IPS-15b (cell line): Measurements from ENCODE around the gene DUS2.

Source experiments
- H3K27me3 ChIP-seq: one replicate; pipeline ENCODE4 v1.6.1; 2013; ENCODE audit warnings: low read length; ENCODE audit not compliant: control insufficient read depth, insufficient read depth
- H3K36me3 ChIP-seq: one replicate; pipeline ENCODE4 v1.6.1; 2013; ENCODE audit warnings: low read length; ENCODE audit not compliant: control insufficient read depth, insufficient read depth
- H3K4me1 ChIP-seq: one replicate; pipeline ENCODE4 v1.6.1; 2013; ENCODE audit warnings: mild to moderate bottlenecking, low read length; ENCODE audit not compliant: control insufficient read depth, insufficient read depth
- H3K4me3 ChIP-seq: one replicate; pipeline ENCODE4 v1.5.1; 2013; ENCODE audit warnings: low read depth, low read length
- H3K9ac ChIP-seq: one replicate; pipeline ENCODE4 v1.6.1; 2013; ENCODE audit warnings: low read depth, mild to moderate bottlenecking, low read length
- H3K9me3 ChIP-seq: one replicate; pipeline ENCODE4 v1.6.1; 2013; ENCODE audit warnings: mild to moderate bottlenecking, low read length; ENCODE audit not compliant: control insufficient read depth, insufficient read depth

The DUS2 gene

DNA sequence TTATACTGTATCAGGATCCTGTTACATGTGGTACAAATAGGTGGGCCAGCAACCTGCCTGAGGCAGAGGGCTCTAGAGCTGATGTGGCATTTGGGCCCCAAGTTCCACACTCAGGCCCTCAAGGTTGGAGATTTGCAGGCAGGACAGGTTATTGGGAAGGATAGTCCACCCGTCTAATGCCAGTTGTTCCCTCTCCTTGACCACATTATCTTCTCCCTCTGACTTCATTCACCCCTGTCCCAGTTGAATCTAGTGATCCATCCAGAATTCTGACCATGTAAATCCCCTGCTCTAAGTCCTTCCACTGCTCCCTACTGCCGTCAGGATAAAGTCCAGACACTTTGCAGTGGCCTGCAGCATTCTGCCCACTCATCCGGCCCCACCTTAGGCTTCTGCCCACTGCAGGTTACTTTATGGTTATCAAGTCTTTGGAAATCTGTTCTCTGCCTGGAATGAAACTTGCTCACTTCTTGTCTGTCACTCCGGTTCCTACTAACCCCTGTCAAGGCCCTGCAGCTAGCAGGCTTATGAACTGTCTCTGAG is 60.2 kb downstream of the DUS2 start:
- no peak overlapping the region for H3K9ac ChIP-seq
- H3K4me3 ChIP-seq = peak overlapping the region; percentile 92
- H3K4me1 ChIP-seq = peaks cover 6% of the 10 kb centered on the region
- no peaks in the 10 kb centered on the region for H3K27me3 ChIP-seq
- no peaks in the 10 kb centered on the region for H3K9me3 ChIP-seq
- H3K36me3 ChIP-seq = peaks cover 4% of the 10 kb centered on the region

DNA sequence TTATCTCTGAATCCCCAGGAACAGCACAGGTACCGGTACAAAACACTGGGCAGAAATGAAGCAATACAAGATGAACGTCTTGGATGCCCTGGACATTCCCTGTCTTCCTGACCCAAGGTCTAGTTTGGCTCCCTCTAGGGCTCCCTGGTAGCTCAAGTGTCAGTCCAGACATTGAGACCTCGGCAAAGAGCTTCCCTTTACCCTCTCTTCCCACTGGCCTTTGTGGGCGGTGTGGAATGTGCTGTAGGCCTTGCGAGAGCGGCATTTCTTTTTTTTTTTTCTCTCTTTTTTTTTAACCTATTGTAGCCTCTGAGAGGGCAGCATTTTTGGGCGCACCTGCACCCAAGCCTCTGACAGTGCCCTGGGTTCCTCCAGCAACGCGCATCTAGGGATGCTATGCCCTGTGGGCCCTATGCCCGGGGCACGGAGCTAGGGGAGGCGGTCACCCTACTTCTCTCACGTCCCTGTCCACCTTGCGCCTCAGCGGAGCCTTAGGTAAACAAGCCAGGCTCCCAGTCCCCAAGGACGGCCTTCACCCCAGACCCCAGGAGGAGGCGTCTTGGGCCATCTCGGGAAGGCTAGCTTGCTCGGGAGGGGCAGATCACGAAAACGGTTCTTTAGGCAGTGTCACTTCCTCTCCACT is 60.9 kb downstream of the DUS2 start:
- H3K36me3 ChIP-seq = peaks cover 4% of the 10 kb centered on the region
- no peaks in the 10 kb centered on the region for H3K27me3 ChIP-seq
- peak overlapping the region; percentile 93 for H3K9ac ChIP-seq
- peaks cover 6% of the 10 kb centered on the region for H3K4me1 ChIP-seq
- H3K4me3 ChIP-seq = peak overlapping the region; percentile 92
- H3K9me3 ChIP-seq = no peaks in the 10 kb centered on the region

DNA sequence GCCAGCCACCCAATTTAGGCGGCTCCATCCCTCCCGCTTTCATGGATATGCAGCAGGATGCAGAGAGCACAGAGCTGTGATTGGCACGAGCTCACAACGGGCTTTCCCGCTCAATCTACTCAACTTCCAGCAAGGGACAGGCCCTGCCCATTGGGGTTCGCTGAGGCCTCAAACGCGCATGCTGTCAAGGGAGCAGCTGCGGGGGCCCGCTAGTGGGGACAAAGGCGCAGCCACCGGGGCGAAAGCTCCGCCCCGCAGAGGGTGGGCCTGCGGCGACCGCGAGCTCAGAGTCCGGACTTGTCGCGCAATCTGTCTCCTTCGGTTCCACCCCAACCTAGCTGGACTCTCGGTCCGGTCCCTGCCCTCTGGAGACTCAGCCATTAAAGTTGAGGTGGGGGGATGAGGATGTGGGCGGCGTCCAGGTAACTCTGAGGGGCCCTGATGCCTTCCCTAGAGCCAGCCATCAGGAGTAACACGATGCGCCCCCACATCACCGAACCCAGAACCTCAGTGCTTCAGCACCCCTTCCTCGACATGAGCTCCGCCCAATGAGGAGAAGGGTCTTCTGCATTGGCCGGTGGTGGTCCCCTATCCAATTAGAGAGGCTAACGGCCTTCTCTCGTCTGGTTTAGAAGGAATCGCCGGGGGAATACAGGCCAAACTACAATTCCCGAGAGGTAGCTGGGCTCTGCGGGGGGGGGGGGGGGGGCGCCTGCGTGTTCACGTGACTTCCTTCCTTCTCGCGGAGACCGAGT is 61.6 kb downstream of the DUS2 start:
- Histone ChIP-seq H3K9ac (peak overlapping the region; percentile 93), H3K9me3 (no peaks in the 10 kb centered on the region), H3K4me3 (peak overlapping the region; percentile 92), H3K36me3 (no peaks in the 10 kb centered on the region), H3K27me3 (no peaks in the 10 kb centered on the region), H3K4me1 (peaks cover 6% of the 10 kb centered on the region)

DNA sequence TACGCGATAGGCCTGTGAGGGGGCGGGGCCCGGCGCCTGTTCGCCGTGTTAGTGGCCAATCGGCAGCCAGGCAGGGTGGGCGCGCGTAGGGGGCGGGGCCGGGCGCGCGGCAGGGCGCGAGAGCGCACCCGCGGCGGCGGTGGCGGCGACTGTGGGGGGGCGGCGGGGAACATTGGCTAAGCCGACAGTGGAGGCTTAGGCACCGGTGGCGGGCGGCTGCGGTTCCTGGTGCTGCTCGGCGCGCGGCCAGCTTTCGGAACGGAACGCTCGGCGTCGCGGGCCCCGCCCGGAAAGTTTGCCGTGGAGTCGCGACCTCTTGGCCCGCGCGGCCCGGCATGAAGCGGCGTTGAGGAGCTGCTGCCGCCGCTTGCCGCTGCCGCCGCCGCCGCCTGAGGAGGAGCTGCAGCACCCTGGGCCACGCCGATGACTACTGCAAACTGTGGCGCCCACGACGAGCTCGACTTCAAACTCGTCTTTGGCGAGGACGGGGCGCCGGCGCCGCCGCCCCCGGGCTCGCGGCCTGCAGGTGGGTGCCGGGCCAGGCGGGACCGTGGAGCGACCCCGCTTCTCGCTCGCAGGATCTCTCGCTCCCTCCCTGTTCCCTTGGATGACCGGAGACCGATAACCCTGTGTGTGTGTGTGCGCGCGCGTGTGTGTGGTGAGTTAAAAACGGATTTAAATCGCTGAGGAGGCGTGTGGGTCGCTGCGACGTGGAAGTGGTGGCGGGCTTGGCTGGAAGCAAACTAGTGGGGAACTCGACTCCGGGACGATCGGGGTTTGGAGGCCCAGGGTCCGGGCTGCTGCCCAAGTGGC is 62.4 kb downstream of the DUS2 start, which contains the start of gene NFATC3:
TSS of gene NFATC3 (plus strand) at position 112 of the 813 bp plus-strand sequence. CDS start at position 424, 312 bp downstream.
- H3K4me3 ChIP-seq = peak within 1 kb of the TSS; percentile 93
- H3K36me3 ChIP-seq = no peaks in the 10 kb centered on the region
- peak within 1 kb of the TSS; percentile 93 for H3K9ac ChIP-seq
- peaks cover 7% of the 10 kb centered on the region for H3K4me1 ChIP-seq
- H3K9me3 ChIP-seq = no peaks in the 10 kb centered on the region
- H3K27me3 ChIP-seq = no peaks in the 10 kb centered on the region

DNA sequence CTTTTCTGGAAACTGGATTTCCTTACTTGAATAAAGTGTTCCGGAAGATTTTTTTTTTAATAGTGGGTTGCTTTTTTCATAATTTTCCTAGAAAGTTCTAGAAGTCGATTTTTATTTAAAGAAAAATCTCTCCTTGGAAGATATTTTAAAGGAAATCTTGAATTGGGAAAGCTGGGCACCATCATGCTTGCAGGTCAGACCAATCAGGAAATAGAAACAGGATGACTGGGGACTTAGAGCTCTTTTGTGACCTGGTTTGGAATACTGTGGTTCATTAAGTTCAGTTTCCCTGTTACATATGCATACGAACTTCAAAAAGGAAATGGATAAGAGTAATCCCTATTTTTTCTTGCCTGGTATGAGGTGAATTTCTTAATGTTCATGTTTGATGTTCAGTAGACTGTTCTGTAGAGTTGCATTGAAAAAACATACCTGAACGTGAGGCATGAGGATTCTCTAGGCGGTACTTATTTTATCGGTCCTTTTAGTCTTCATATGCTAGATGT is 63.3 kb downstream of the DUS2 start:
- H3K4me3 ChIP-seq = peak overlapping the region; percentile 93
- no peaks in the 10 kb centered on the region for H3K9me3 ChIP-seq
- H3K36me3 ChIP-seq = no peaks in the 10 kb centered on the region
- H3K9ac ChIP-seq = peak overlapping the region; percentile 73
- H3K4me1 ChIP-seq = peaks cover 11% of the 10 kb centered on the region
- no peaks in the 10 kb centered on the region for H3K27me3 ChIP-seq

DNA sequence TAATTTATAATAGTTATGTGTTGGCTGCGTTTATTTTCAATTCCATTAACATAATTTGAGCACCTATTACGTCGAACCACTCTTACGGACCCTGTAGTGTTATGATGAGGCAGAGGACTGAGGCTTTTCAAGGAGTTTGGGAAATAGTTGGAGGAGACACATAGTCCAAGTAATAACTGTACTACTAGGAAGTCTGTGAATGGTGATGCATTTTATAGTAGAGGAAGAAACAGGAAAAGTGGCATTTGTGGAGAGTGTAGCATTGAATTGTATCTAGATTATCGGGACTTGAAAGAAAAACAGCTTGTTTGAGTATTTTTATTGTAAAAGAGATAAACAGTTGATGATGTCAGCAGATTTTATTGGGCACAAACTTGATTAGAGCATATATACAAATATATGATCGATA is 63.8 kb downstream of the DUS2 start:
- no peak overlapping the region for H3K9ac ChIP-seq
- H3K4me1 ChIP-seq = peaks cover 15% of the 10 kb centered on the region
- no peaks in the 10 kb centered on the region for H3K9me3 ChIP-seq
- no peaks in the 10 kb centered on the region for H3K36me3 ChIP-seq
- H3K27me3 ChIP-seq = no peaks in the 10 kb centered on the region
- peak overlapping the region; percentile 93 for H3K4me3 ChIP-seq

DNA sequence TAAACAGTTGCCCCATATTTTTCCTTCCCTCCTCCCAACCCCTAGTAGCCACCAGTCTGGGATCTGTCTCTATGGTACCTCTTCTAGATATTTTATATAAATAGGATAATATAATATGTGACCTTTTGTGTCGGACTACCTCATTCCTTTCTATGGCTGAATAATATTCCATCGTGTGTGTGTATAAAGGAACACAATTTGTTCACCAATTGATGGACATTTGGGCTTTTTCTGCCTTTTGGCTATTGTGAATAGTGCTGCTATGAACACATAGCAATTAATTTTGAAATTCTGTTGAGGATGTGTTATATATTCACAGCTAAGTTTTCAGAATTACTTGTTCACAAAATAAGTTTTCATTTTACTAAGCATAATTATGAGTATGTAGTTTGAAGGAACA is 64.6 kb downstream of the DUS2 start:
- no peak overlapping the region for H3K4me3 ChIP-seq
- no peaks in the 10 kb centered on the region for H3K9me3 ChIP-seq
- no peak overlapping the region for H3K9ac ChIP-seq
- no peaks in the 10 kb centered on the region for H3K27me3 ChIP-seq
- no peaks in the 10 kb centered on the region for H3K36me3 ChIP-seq
- peaks cover 15% of the 10 kb centered on the region for H3K4me1 ChIP-seq

DNA sequence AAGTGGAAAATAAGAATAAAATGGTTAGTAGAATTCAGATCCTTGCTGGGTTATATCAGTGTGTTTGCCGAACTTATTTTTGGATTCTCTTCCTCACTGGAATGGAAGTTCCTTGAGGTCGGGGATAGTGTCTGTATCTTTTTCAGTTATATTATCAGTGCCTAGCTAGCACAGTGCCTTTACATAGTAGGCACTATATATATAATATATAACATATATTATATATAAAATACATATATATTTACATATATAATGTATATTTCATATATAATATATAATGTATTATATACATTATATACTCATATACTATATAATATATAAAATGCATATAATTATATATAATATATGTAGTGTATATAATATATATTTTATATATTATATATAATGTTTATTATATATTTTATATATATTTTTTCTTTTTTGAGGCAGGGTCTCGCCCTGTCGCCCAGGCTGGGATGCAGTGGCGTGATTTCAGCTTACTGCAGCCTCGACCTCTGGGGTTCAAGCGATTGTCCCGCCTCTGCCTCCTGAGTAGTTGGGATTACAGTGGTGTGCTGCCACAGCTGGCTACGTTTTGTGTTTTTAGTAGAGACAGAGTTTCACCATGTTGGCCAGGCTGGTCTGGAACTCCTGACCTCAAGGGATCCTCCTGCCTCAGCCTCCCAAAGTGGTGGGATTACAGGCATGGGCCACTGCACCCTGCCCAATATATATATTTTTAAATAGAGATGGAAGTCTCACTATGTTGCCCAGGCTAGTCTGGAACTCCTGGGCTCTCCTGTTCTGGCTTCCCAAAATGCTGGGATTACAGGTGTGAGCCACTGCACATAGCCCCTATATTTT is 65.3 kb downstream of the DUS2 start:
- peaks cover 14% of the 10 kb centered on the region for H3K4me1 ChIP-seq
- no peaks in the 10 kb centered on the region for H3K36me3 ChIP-seq
- no peak overlapping the region for H3K4me3 ChIP-seq
- no peaks in the 10 kb centered on the region for H3K27me3 ChIP-seq
- no peak overlapping the region for H3K9ac ChIP-seq
- H3K9me3 ChIP-seq = no peaks in the 10 kb centered on the region

DNA sequence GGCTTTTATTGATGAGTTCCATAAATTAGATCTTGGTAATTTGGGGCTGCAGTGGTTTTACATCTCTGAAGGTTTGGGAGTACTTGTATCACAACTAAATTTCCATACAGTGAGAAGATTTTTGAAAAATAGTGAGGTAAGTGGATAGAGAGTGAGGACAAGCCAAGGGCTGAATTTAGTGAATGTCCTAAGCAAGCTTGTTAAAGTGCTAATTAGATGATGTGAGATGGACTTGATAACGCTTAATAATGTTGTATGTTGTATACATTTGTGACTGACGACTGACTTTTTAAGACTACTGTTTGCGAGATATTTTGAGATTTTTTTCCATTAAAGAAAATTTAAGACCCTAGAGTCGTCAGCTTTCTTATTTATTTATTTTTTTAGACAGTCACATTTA is 66.0 kb downstream of the DUS2 start:
- H3K27me3 ChIP-seq = no peaks in the 10 kb centered on the region
- H3K4me3 ChIP-seq = no peak overlapping the region
- no peak overlapping the region for H3K9ac ChIP-seq
- no peaks in the 10 kb centered on the region for H3K36me3 ChIP-seq
- H3K9me3 ChIP-seq = no peaks in the 10 kb centered on the region
- H3K4me1 ChIP-seq = peaks cover 12% of the 10 kb centered on the region

DNA sequence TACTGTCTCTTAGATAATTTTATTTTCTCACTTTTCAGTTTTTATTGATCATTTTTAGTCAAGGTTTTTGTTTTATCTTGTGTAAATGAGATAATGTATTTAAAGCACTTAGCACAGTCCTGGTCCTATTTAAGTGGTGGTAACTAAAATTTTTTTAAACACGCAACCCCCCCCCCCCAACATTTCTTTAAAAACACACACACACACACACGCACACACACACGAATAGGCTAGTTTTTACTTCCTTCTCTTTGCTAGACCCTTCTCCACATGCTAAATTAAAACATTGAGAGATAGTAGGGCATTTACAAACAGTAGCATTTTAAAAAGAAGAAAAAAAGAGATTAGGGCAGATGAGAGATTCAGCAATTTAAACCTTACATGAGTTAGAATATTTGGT is 67.0 kb downstream of the DUS2 start:
- Histone ChIP-seq H3K4me3 (no peak overlapping the region), H3K9me3 (no peaks in the 10 kb centered on the region), H3K4me1 (peaks cover 20% of the 10 kb centered on the region), H3K9ac (no peak overlapping the region), H3K27me3 (no peaks in the 10 kb centered on the region), H3K36me3 (no peaks in the 10 kb centered on the region)

DNA sequence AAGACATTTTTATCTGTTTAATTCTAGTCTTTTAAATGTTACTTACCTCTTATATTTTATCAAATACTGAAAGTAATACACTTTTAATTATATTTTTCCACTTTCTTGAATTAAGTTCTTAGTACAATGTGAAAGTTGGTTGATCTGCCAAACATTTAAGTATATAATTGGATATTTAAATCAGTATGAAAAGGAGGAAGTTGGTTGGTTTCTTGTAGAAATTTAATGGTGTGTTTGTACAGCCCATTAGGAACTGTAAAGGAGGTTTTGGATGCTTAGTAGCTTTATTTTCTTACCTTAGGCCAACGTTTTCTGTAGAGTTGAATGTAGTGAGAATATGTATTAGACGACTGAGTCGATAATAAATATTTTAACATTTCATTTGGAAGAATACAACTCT is 67.4 kb downstream of the DUS2 start:
- Histone ChIP-seq H3K9me3 (no peaks in the 10 kb centered on the region), H3K27me3 (no peaks in the 10 kb centered on the region), H3K9ac (no peak overlapping the region), H3K4me1 (peaks cover 24% of the 10 kb centered on the region), H3K4me3 (no peak overlapping the region), H3K36me3 (no peaks in the 10 kb centered on the region)
